Neuronal stem cell (in vitro differentiated cells): Measurements from ENCODE around the gene GJC3.
"Not testable (repeated sequence)": the region's sequence is repeated elsewhere in the genome, so short reads cannot be mapped to it uniquely, and the experiment has no call there.

Experiments used
- DNase-seq: peaks from one replicate; pipeline ENCODE4 v3.0.0-alpha.2; 2013; ENCODE audit warnings: low spot score
- H2AFZ ChIP-seq: one replicate; pipeline ENCODE4 v1.6.1; 2013; ENCODE audit warnings: mild to moderate bottlenecking, low read length, inconsistent platforms
- H2AK5ac ChIP-seq: 2 replicates; pipeline ENCODE4 v1.6.1; 2013; ENCODE audit warnings: low read depth, mild to moderate bottlenecking, inconsistent platforms, low read length, moderate library complexity, mixed read lengths
- H2BK120ac ChIP-seq: 2 replicates; pipeline ENCODE4 v1.6.1; 2013; ENCODE audit warnings: low read depth, mild to moderate bottlenecking, inconsistent platforms, low read length, moderate library complexity, mixed read lengths
- H2BK12ac ChIP-seq: one replicate; pipeline ENCODE4 v1.6.1; 2013; ENCODE audit warnings: low read length, inconsistent platforms
- H2BK15ac ChIP-seq: 2 replicates; pipeline ENCODE4 v1.6.1; 2013; ENCODE audit warnings: mild to moderate bottlenecking, low read length, inconsistent platforms, mixed read lengths
- H2BK5ac ChIP-seq: one replicate; pipeline ENCODE4 v1.6.1; 2013; ENCODE audit warnings: inconsistent platforms, mild to moderate bottlenecking, low read length, moderate library complexity
- H3K14ac ChIP-seq: one replicate; pipeline ENCODE4 v1.6.1; 2013; ENCODE audit warnings: low read length, inconsistent platforms
- H3K18ac ChIP-seq: 2 replicates; pipeline ENCODE4 v1.6.1; 2013; ENCODE audit warnings: low read length, inconsistent platforms
- H3K23ac ChIP-seq: 2 replicates; pipeline ENCODE4 v1.6.1; 2013; ENCODE audit warnings: low read depth, mild to moderate bottlenecking, mixed read lengths, low read length, inconsistent platforms; ENCODE audit not compliant: poor library complexity
- H3K27ac ChIP-seq: replicated peaks from 3 replicates; pipeline ENCODE4 v1.5.1; 2013; ENCODE audit warnings: low read length, inconsistent platforms
- H3K27me3 ChIP-seq, 3 experiments: 2 replicates each; pipeline ENCODE4 v1.6.1; 2013; ENCODE audit warnings: low read length in 3 of 3, mild to moderate bottlenecking in 2 of 3, inconsistent platforms in 1 of 3, low read depth in 1 of 3, mixed read lengths in 1 of 3, moderate library complexity in 1 of 3; ENCODE audit not compliant: control insufficient read depth in 3 of 3, insufficient read depth in 3 of 3
- H3K36me3 ChIP-seq, 2 donors: replicated peaks in 1 of 2; 2 replicates each; pipeline ENCODE4 v1.6.1; 2013; ENCODE audit warnings: low read length in 2 of 2; ENCODE audit not compliant: control insufficient read depth in 2 of 2, insufficient read depth in 2 of 2
- H3K4ac ChIP-seq: 2 replicates; pipeline ENCODE4 v1.6.1; 2013; ENCODE audit warnings: inconsistent platforms, mild to moderate bottlenecking, low read length, moderate library complexity
- H3K4me1 ChIP-seq, 2 donors: 1 replicate in 1 of 2; 2 replicates in 1 of 2; pipeline ENCODE4 v1.6.1; 2013; ENCODE audit warnings: low read length in 2 of 2, low read depth in 1 of 2; ENCODE audit not compliant: control insufficient read depth in 2 of 2, insufficient read depth in 1 of 2
- H3K4me2 ChIP-seq: one replicate; pipeline ENCODE4 v1.6.1; 2013; ENCODE audit warnings: mild to moderate bottlenecking, low read length, inconsistent platforms; ENCODE audit not compliant: insufficient read depth, poor library complexity, severe bottlenecking
- H3K4me3 ChIP-seq, 2 donors: 2 replicates each; pipeline ENCODE4 v1.5.1; 2013; ENCODE audit warnings: low read length in 2 of 2, mild to moderate bottlenecking in 2 of 2, inconsistent platforms in 1 of 2, moderate library complexity in 1 of 2
- H3K79me1 ChIP-seq: one replicate; pipeline ENCODE4 v1.6.1; 2013; ENCODE audit warnings: low read depth, mild to moderate bottlenecking, inconsistent platforms, low read length, moderate library complexity
- H3K9ac ChIP-seq: one replicate; pipeline ENCODE4 v1.6.1; 2013; ENCODE audit warnings: mild to moderate bottlenecking, low read depth, low read length, inconsistent platforms; ENCODE audit not compliant: poor library complexity
- H3K9me3 ChIP-seq, 2 donors: replicated peaks in 1 of 2; 2 replicates each; pipeline versions ENCODE3 to v1.6.1; 2013; ENCODE audit warnings: low read length in 2 of 2, mild to moderate bottlenecking in 2 of 2, inconsistent platforms in 1 of 2, low read depth in 1 of 2, mixed read lengths in 1 of 2, moderate library complexity in 1 of 2; ENCODE audit not compliant: control insufficient read depth in 2 of 2, insufficient read depth in 1 of 2
- H4K8ac ChIP-seq: one replicate; pipeline ENCODE4 v1.6.1; 2013; ENCODE audit warnings: low read depth, mild to moderate bottlenecking, inconsistent platforms, low read length, moderate library complexity
- H4K91ac ChIP-seq: one replicate; pipeline ENCODE4 v1.6.1; 2013; ENCODE audit warnings: low read length, low read depth, mild to moderate bottlenecking, inconsistent platforms; ENCODE audit not compliant: poor library complexity
- whole genome bisulfite sequencing, 2 donors: extraction: QIAGEN DNeasy Blood & Tissue Kit; methylation state at CpG; one replicate each; pipeline ENCODE4 v1.1.7; 2013; ENCODE audit warnings: missing lambda C conversion rate in 2 of 2, mixed read lengths in 1 of 2; ENCODE audit not compliant: insufficient read length in 2 of 2, insufficient replicate concordance in 1 of 2; ENCODE audit errors: extremely low coverage in 2 of 2; 5-methylcytosine and 5-hydroxymethylcytosine counted together

The GJC3 gene

GRCh38 chr7:99973817-99974216 lies 44.4 kb upstream of the GJC3 start:
- not testable (repeated sequence) for H3K18ac ChIP-seq, H3K14ac ChIP-seq, H2BK15ac ChIP-seq, H2AFZ ChIP-seq, H3K4ac ChIP-seq, H4K8ac ChIP-seq, H2AK5ac ChIP-seq, H2BK5ac ChIP-seq, H3K36me3 ChIP-seq, H2BK120ac ChIP-seq, DNase-seq, H3K4me3 ChIP-seq, H3K9me3 ChIP-seq, H3K27ac ChIP-seq, H3K27me3 ChIP-seq, H3K23ac ChIP-seq, H4K91ac ChIP-seq, H2BK12ac ChIP-seq, H3K4me2 ChIP-seq, H3K4me1 ChIP-seq, H3K79me1 ChIP-seq, H3K9ac ChIP-seq
- WGBS, 2 donors = no CpG with 5 or more reads among the region's 7 CpGs

DNA sequence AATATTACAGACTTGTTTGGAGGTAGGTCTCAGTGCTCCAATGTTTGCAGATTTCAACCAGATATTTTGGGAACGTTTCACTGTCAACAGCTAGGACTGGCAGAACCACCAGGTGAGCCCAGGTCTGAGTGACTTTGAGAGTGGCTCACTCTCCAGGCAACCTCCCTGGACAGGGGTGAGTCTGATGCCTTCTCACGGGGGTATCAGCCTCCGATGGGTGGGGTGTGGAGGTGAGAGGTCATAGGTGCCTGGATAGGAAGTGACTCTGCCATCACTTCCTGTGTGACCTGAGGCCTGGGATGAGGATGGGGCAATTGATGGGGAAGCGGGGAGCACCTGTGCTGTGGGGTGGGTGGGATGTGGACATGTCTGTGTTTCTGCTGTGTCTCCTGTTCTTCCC lies 41.8 kb upstream of the GJC3 start:
- Histone ChIP-seq H3K18ac (no peak overlapping the region), H3K4me2 (no peak overlapping the region), H3K27ac (no peak overlapping the region), H2AFZ (no peak overlapping the region), H2BK120ac (no peak overlapping the region), H2BK5ac (no peak overlapping the region), H3K4me1 (no peaks in the 10 kb centered on the region), H3K4ac (no peak overlapping the region), H3K9me3 (no peaks in the 10 kb centered on the region), H3K9ac (no peak overlapping the region), H2AK5ac (no peak overlapping the region), H4K8ac (no peak overlapping the region), H3K23ac (no peak overlapping the region), H3K36me3 (no peaks in the 10 kb centered on the region), H3K79me1 (no peaks in the 10 kb centered on the region), H4K91ac (no peak overlapping the region), H2BK15ac (no peak overlapping the region), H3K27me3 (peaks cover 0 to 2% (median 0%) of the 10 kb centered on the region in 3 experiments), H3K14ac (no peak overlapping the region), H3K4me3 (no peak overlapping the region), H2BK12ac (no peak overlapping the region)
- WGBS, 2 donors = no CpG with 5 or more reads among the region's 4 CpGs
- DNase-seq = no peak

DNA sequence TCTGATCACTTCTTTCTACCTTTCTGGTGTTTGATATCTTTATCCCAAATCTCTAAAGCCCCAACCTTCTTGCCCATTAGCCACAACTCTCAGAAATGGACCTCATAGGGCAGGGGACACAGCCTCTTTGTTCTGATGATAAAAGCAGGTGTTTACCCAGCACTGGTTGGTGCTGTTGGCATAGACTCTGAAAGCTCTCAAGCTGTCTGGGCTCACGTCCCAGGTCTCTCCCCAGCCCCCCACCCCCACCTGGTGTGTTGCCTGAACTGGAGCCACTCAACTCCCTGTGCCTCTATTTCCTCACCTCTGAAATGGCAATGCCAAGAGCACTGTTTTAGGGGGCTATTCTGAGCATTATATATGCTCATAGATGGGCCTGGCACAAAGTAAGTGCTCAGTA lies 40.4 kb upstream of the GJC3 start:
- not testable (repeated sequence) for H4K8ac ChIP-seq, H3K23ac ChIP-seq, H3K4me3 ChIP-seq, H2BK120ac ChIP-seq, H3K4me2 ChIP-seq, H3K4me1 ChIP-seq, H3K18ac ChIP-seq, H2AK5ac ChIP-seq, H4K91ac ChIP-seq, H3K27ac ChIP-seq, DNase-seq, H3K4ac ChIP-seq, H2AFZ ChIP-seq, H3K9ac ChIP-seq, H3K14ac ChIP-seq, H3K79me1 ChIP-seq, H2BK15ac ChIP-seq, H3K36me3 ChIP-seq, H2BK12ac ChIP-seq, H3K9me3 ChIP-seq, H3K27me3 ChIP-seq, H2BK5ac ChIP-seq
- no CpG with 5 or more reads among the region's 1 CpG for WGBS, 2 donors

GRCh38 chr7:99969298-99969697 lies 39.9 kb upstream of the GJC3 start:
- Histone ChIP-seq H2BK5ac (no peak overlapping the region), H4K91ac (no peak overlapping the region), H2BK120ac (no peak overlapping the region), H2AFZ (no peak overlapping the region), H3K18ac (no peak overlapping the region), H3K4me2 (no peak overlapping the region), H3K23ac (no peak overlapping the region), H2BK12ac (no peak overlapping the region), H3K14ac (no peak overlapping the region), H3K9me3 (no peaks in the 10 kb centered on the region), H3K4me1 (no peaks in the 10 kb centered on the region), H3K9ac (no peak overlapping the region), H3K79me1 (no peaks in the 10 kb centered on the region), H2AK5ac (no peak overlapping the region), H4K8ac (no peak overlapping the region), H3K27me3 (no peaks in the 10 kb centered on the region), H3K4ac (no peak overlapping the region), H3K27ac (no peak overlapping the region), H3K4me3 (no peak overlapping the region), H2BK15ac (no peak overlapping the region), H3K36me3 (no peaks in the 10 kb centered on the region)
- no peak for DNase-seq
- no CpG with 5 or more reads among the region's 3 CpGs for WGBS, 2 donors
